ENCODE results near the gene KLF12. TPM values are rescaled to one million over a fixed set of nuclear protein-coding genes. Genes with fewer than 3 reads are reported as not detected.

KLF12 gene
- polyA plus RNA-seq, 1 experiment, result 29.3 TPM

DNA sequence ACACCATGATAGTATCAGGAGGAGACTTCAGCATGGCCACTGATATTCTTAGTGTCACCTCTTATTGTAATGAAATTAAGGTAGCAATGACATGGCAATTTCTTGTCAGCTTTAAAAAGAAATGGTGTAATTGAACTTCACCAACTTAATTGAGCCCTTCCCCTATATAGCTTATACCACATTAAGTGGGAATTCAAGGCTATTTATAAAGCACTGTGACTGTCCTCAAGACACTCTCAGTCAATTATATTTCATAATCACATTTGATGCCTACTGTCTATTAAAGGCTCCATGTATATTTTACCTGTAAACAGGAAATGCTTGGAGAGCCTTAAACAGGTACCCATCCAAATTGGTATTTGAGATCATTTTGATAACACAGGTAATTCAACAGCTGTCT, 28.3 kb downstream of the KLF12 start:
- POLR2A ChIA-PET, result no interaction called here
- TF ChIP-seq, protein P1, sequence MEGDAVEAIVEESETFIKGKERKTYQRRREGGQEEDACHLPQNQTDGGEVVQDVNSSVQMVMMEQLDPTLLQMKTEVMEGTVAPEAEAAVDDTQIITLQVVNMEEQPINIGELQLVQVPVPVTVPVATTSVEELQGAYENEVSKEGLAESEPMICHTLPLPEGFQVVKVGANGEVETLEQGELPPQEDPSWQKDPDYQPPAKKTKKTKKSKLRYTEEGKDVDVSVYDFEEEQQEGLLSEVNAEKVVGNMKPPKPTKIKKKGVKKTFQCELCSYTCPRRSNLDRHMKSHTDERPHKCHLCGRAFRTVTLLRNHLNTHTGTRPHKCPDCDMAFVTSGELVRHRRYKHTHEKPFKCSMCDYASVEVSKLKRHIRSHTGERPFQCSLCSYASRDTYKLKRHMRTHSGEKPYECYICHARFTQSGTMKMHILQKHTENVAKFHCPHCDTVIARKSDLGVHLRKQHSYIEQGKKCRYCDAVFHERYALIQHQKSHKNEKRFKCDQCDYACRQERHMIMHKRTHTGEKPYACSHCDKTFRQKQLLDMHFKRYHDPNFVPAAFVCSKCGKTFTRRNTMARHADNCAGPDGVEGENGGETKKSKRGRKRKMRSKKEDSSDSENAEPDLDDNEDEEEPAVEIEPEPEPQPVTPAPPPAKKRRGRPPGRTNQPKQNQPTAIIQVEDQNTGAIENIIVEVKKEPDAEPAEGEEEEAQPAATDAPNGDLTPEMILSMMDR (IDR thresholded peaks at IDR 0.05; ENCODE audit: low read depth, low read length), result no peak
- Histone ChIP-seq H3K27me3 (ENCODE audit: control insufficient read depth, insufficient read depth, low read length) (no peaks in the 10 kb centered on the region), H3K27ac (ENCODE audit: low read depth, low read length) (no peak overlapping the region), H3K4me3 (ENCODE audit: low read depth, low read length) (no peak overlapping the region), H3K9me3 (ENCODE audit: control insufficient read depth, insufficient read depth, low read length) (no peaks in the 10 kb centered on the region; the same call in 1 of the 2 replicates)
- DNase-seq (ENCODE audit: low read depth, low spot score), result no peak
- CTCF ChIA-PET, result no interaction called here

DNA sequence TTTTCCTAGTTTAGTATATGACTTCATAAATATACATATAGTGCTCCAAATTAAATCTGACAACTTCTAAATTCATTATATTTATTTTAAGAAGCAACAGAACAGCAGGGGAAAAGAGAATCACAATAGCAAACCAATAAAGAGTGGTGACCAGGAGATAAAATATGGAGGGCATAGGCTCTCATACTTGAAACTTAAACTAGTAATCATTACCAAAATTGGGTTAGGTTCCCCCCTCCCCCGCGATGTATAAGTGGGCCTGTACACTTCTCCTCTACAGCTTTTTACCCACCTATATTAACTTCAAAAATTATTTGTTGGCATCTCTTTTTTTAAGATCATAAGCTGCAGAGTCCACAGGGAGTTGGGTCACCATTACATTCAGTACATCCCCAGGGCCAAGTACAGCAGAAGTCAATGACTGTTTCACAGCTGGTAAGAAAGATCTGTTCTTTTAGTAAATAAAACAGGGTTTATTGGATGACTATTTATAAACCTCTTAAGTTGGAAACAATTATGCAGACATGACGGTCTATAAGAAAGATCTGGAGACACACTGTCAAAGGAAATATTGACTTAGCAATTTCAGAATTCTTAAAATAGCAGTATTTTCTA, 29.4 kb downstream of the KLF12 start:
- Histone ChIP-seq H3K4me3 (ENCODE audit: low read depth, low read length) (no peak overlapping the region), H3K27me3 (ENCODE audit: control insufficient read depth, insufficient read depth, low read length) (no peaks in the 10 kb centered on the region), H3K9me3 (ENCODE audit: control insufficient read depth, insufficient read depth, low read length) (no peaks in the 10 kb centered on the region; the same call in 1 of the 2 replicates), H3K27ac (ENCODE audit: low read depth, low read length) (no peak overlapping the region)
- DNase-seq (ENCODE audit: low read depth, low spot score), result no peak
- ChIA-PET POLR2A (no interaction called here), CTCF (no interaction called here)
- TF ChIP-seq, protein P1 (IDR thresholded peaks at IDR 0.05; ENCODE audit: low read depth, low read length), result no peak

DNA sequence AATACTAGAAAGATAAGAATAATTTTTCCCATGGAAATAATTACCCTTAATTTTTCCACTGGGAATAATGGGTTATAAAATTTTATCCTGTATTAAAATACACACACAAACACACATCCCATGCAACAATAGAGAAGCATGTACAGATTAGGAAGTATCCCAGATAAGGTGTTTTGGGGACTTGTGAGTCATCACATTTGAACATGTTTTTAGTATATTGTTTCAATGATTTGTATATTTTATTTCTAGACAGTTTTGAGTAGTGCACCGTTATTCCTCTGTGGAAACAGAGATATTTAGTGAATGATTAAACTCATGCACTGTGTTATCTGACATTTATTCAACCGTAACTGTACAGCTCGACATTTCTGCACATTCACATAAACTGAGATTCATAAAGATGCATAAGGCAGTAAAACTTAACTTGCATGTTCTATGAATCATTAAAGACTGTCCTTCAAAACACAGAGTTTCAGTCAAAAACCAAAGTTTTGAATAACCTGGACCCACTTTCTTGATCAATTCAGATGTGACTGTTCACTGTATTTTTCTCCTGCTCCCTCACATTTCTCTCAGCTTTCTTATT, 30.1 kb downstream of the KLF12 start:
- Histone ChIP-seq H3K9me3 (ENCODE audit: control insufficient read depth, insufficient read depth, low read length) (no peaks in the 10 kb centered on the region; the same call in 1 of the 2 replicates), H3K27me3 (ENCODE audit: control insufficient read depth, insufficient read depth, low read length) (no peaks in the 10 kb centered on the region), H3K4me3 (ENCODE audit: low read depth, low read length) (no peak overlapping the region), H3K27ac (ENCODE audit: low read depth, low read length) (no peak overlapping the region)
- TF ChIP-seq, protein P1 (IDR thresholded peaks at IDR 0.05; ENCODE audit: low read depth, low read length), result no peak
- DNase-seq (ENCODE audit: low read depth, low spot score), result no peak
- POLR2A ChIA-PET, result no interaction called here
- CTCF ChIA-PET, result no interaction called here

DNA sequence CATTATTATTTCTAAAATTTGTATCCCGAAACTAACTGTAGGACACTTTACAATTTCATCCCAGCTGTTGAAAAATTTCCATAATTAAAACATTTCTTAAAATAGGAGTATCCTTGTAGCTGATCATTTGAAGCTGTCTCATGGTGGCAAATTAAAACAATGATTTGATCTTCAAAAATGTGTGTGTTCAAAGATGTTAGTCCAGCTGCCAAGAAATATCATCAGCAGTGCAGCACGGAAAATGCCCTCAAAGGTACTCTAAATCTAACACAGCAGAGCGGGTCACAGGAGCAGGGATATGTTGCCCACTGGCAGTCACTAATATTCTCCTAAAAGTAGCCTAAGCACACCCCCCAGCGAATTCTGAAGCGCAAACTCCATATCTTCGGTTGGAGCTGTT, 31.0 kb downstream of the KLF12 start:
- TF ChIP-seq, protein P1 (IDR thresholded peaks at IDR 0.05; ENCODE audit: low read depth, low read length), result no peak
- H3K27me3 ChIP-seq (ENCODE audit: control insufficient read depth, insufficient read depth, low read length), result no peaks in the 10 kb centered on the region
- H3K9me3 ChIP-seq (ENCODE audit: control insufficient read depth, insufficient read depth, low read length), result no peaks in the 10 kb centered on the region; the same call in 1 of the 2 replicates
- CTCF ChIA-PET, result no interaction called here
- H3K27ac ChIP-seq (ENCODE audit: low read depth, low read length), result no peak overlapping the region
- POLR2A ChIA-PET, result no interaction called here
- no peak for DNase-seq (ENCODE audit: low read depth, low spot score)
- H3K4me3 ChIP-seq (ENCODE audit: low read depth, low read length), result no peak overlapping the region

DNA sequence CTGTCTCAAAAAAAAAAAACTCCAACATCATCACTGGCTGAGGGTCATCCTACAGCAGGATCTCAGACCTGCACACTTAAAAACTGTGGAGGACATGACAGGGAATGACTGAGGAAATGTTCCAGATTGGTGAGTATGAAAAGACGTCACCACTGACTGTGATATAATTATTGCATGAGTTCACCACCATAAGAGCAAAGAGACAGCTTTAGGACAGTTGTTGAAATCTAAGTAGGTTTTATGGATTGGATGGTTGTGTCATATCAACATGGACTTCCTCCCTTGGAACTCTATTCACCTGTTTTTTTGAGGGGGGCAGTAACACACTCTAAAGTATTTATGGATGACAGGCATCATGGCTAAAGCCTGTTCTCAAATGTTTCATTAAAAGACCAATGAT, 31.5 kb downstream of the KLF12 start:
- no peak for DNase-seq (ENCODE audit: low read depth, low spot score)
- Histone ChIP-seq H3K27me3 (ENCODE audit: control insufficient read depth, insufficient read depth, low read length) (no peaks in the 10 kb centered on the region), H3K9me3 (ENCODE audit: control insufficient read depth, insufficient read depth, low read length) (no peaks in the 10 kb centered on the region; the same call in 1 of the 2 replicates), H3K4me3 (ENCODE audit: low read depth, low read length) (no peak overlapping the region), H3K27ac (ENCODE audit: low read depth, low read length) (no peak overlapping the region)
- CTCF ChIA-PET, result no interaction called here
- TF ChIP-seq, protein P1 (IDR thresholded peaks at IDR 0.05; ENCODE audit: low read depth, low read length), result no peak
- POLR2A ChIA-PET, result no interaction called here
